GM18907 (cell line): ENCODE results near the gene CC2D1A.

Experiments
- ATAC-seq: cut with Tn5 transposase; IDR thresholded peaks from one replicate; pipeline ENCODE4 v1.9.1; 2021; ENCODE audit warnings: mild to moderate bottlenecking, moderate library complexity; ENCODE audit not compliant: unreplicated experiment

CC2D1A gene

GRCh38 chr19:13935765-13936510 lies 29.9 kb downstream of the CC2D1A start:
- no peak for ATAC-seq

DNA sequence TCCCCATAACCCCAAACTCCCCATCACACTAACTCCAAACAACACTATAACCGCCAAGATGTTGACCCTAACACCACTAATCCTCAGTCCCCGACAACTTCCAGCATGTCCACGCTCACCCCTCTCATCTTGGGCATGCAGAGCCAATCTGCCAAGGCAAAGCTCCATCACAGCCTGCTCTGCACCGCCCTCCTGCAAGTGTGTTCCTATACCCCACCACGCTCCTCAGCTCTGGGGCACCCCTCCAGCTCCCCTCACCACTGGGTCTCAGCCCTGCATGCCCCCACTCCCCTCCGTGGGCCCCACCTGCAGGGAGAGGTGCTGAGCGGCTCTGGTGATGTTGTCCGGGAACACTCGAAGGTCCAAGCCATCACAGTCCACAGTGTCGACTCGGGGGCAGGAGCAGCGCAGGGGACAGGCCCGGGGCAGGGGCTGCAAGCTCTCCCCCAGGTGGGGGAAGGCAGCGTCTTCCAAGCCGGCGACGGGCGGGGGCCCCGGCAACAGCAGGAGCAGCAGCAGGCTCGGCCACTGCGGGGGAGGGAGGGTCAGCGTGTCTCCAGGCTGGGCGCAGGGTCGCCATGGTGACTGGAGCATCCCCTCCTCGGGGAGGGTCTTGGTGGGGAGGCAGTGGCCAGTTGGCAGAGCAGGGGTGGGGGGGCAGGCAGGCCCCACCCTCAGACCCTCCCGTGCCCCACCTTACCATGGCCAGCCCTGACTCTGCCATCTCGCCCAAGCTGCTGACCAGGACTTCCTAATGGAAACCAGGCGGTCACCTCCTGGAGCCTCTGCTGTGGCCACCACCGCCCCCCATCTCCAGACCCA lies 31.7 kb downstream of the CC2D1A start:
- ATAC-seq = no peak

GRCh38 chr19:13938301-13939064 lies 32.5 kb downstream of the CC2D1A start, which contains the start of gene PODNL1:
TSS of gene PODNL1 (minus strand) at chr19:13938417. CDS start at chr19:13938181, 236 bp downstream.
- no peak for ATAC-seq

GRCh38 chr19:13942023-13942684 lies 36.2 kb downstream of the CC2D1A start:
- ATAC-seq = no peak

- no peak for ATAC-seq
These were observed 40.4 kb downstream of the CC2D1A start for GRCh38 chr19:13946414-13946813.

DNA sequence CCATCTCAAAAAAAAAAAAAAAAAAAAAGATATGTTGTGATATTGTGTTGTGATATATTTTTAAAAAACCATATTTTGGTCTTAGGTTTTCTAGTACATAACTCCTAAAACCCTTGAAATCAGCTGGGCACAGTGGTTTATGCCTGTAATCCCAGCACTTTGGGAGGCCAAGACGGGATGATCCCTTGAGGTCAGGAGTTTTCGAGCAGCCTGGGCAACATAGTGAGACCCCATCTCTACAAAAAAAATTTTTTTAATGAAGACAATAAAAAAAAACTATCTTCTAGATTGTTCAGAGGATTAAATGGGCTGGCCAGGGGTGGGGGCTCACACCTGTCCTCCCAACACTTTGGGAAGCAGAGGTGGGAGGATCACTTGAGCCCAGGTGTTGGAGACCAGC lies 45.0 kb downstream of the CC2D1A start:
- no peak for ATAC-seq

DNA sequence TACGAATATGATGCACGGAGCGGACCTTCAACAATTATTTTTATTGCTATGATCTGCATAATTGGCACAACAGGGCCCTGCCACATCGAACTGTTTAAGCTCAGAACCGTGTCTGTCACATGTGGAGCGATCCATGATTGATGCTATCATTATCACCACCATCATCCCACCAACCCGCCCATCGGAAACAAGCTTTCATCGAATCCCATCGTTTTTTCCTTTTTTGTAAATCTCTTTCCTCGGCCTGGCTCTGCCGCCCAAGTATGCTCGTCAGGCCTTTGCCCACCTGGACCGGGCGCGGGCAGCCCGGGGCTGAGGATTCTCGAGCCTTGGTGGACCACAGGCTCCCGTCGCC lies 45.8 kb downstream of the CC2D1A start:
- ATAC-seq = peak; percentile 3

- ATAC-seq = peak; percentile 96
These were observed 46.3 kb downstream of the CC2D1A start, which contains the start of gene DCAF15 for GRCh38 chr19:13952154-13952930. TSS of gene DCAF15 (plus strand) at chr19:13952509. CDS start at chr19:13952513, 4 bp downstream.

DNA sequence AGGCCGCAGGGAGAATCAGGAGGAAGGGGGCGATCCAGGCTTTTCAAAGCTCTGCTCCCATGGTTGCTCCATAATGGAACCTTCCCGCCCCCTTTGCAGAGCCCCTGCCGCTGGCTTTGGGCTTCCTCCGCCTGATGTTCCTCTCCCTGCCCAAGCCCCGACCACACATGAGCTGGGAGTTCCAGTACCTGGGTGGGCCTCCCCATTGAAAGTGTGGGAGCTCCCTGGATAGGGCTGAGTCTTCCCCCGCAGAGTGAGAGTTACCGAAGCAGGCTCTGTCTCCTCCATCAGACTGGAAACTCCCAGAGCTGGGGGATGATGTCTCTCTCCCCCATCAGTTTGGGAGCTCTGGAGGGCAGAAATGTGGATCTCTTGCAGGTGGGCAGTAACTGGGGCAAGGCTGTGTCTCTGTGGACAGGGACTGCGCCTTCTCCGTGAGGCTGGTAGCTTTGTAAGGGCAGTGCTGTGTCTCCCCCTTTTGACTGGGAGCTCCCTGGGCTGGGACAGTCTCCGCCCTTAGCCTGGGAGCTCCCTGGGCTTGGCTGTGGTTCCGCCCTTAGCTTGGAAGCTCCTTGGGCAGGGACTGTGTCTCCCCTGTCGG lies 47.0 kb downstream of the CC2D1A start:
- no peak for ATAC-seq

DNA sequence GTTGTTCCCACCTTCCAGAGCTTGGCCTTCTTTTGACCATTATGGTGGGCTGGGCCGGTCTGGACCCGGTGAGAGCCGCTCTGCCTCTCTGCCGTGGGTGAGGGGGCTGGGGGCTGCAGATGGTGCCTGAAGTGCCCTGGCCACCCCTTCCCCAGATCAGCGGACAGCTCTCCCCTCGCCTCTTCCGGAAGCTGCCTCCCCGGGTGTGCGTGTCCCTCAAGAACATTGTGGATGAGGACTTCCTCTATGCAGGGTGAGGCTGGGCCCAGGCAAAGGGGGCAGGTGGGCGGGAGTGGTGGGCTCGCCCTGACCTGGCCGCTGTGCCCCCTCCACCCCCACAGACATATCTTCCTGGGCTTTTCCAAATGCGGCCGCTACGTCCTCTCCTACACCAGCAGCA lies 48.2 kb downstream of the CC2D1A start:
- no peak for ATAC-seq

DNA sequence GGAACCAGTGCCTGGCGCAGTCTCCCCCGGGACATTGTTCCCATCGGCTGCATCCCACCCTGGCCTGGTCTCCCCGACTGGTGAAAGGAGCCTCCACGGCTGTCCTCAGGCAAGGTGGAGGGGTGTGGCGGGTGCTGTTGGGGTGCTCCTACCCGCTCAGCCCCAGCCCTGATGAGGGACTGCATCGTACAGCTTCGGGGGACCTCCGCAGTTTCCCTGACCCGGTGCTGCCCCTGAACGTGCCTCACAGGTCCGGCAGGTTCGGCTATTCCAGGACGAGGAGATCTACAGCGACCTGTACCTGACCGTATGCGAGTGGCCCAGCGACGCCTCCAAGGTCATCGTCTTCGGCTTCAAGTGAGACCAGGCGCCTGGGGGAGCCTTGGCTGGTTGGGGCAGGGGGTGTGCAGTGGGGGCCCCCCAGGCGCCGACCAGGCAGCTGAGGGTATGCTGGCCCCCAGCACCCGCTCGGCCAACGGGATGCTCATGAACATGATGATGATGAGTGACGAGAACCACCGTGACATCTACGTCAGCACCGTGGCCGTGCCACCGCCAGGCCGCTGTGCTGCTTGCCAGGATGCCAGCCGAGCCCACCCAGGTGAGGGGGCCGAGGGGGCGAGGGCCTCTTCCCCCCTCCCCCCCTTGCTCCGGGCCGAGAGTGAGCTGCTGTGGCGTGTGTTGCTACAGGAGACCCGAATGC lies 49.8 kb downstream of the CC2D1A start:
- no peak for ATAC-seq

DNA sequence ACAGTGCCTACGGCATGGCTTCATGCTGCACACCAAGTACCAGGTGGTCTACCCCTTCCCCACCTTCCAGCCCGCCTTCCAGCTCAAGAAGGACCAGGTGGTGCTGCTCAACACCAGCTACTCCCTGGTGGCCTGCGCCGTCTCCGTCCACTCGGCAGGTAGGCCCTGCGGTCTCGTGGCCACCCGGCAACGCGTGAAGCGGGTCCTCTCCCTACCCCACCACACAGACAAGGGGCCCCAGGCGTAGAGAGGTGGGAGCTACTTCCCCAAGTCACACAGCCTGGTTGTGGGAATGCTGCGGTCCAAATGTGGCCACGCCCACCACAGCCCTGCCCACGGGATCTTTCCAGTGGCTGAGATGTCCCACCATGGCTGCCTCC lies 50.4 kb downstream of the CC2D1A start:
- ATAC-seq = no peak

- no peak for ATAC-seq
These were observed 51.0 kb downstream of the CC2D1A start for GRCh38 chr19:13957051-13957450.

GRCh38 chr19:13958043-13958442 lies 52.0 kb downstream of the CC2D1A start:
- no peak for ATAC-seq

- no peak for ATAC-seq
These were observed 53.4 kb downstream of the CC2D1A start for GRCh38 chr19:13959141-13959961.

DNA sequence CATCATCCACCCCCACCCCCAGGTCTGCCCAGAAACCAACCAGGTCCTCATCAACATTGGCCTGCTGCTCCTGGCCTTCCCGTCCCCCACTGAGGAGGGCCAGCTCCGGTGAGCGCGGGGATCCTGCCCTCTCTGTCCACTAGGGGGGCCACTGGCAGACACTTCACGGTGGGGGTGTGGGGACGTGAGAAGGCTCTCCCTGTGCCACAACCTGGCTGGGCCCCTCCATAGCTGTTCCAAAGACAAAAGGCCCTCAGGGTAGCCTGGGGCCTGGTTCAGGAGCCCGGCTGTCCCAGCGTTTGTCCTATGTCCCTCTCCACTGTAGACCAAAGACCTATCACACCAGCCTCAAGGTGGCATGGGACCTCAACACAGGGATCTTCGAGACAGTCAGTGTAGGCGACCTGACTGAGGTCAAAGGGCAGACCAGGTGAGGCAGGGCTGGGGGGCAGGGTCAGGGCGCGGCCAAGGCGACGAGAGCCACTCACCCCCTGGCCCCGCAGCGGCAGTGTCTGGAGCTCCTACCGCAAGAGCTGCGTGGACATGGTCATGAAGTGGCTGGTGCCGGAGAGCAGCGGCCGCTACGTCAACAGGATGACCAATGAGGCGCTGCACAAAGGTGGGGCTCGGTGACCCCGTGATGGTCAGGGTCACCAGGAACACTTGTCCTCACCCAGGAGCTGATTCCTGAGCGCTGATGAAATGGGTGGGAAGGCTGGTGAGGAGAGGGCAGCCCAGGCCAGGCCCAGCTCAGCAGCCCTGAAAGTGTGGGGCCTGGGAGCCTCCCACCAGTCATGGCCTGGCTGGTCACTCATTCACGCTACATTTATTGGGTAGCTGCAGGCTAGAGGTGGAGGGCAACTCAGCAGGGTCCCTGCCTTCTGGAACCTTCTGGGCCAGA lies 54.2 kb downstream of the CC2D1A start:
- no peak for ATAC-seq
